ENCODE results near the gene FBXL20. TPM values are rescaled to one million over a fixed set of nuclear protein-coding genes. Genes with fewer than 3 reads are reported as not detected.

FBXL20 gene
- total RNA-seq, 2 experiments from 2014 or later = 11.2 to 11.8 TPM

DNA sequence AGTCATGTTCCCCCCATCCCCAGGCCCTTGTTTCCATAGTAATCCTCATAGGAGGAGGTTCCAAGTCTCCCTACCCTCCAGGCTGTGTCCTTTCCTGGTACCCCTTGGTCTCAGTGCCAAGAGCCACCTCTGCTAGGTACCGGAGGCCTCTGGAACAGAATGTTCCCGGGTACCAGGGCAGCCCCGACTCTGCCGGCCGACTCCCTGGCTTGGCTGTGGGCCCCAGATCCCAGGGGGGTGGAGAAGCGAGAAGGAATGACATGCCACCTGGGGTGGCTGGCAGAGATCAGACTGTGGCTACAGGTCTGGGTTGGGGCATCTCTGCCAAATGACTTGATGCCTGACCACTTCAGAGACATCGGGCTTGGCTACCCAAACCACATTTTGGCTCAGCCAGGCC lies 179.3 kb downstream of the FBXL20 start:
- ChIA-PET POLR2A (no interaction called here), CTCF (interaction anchor here (1.3 to 1.5 kb wide), 3 partner anchors 10 to 52 kb away, joined by 3 to 9 read pairs (median 7); no protein-coding TSS in a partner anchor)
- H3K4me1 Mint-ChIP-seq (ENCODE audit: low read depth) = peaks cover 7% of the 10 kb centered on the region
- peaks cover 3% of the 10 kb centered on the region for H3K36me3 Mint-ChIP-seq (ENCODE audit: low read depth)
- H3K27ac Mint-ChIP-seq = no peak overlapping the region
- no peak overlapping the region for H3K4me3 Mint-ChIP-seq
- no peaks in the 10 kb centered on the region for H3K9me3 Mint-ChIP-seq (ENCODE audit: insufficient read depth)
- peaks cover 44% of the 10 kb centered on the region for H3K27me3 Mint-ChIP-seq (ENCODE audit: low read depth)
- no peak for ATAC-seq
- no peak for DNase-seq

GRCh38 chr17:39221572-39221971 lies 179.9 kb downstream of the FBXL20 start:
- Mint-ChIP-seq H3K36me3 (ENCODE audit: low read depth) (peaks cover 3% of the 10 kb centered on the region), H3K4me3 (no peak overlapping the region), H3K4me1 (ENCODE audit: low read depth) (peaks cover 7% of the 10 kb centered on the region), H3K9me3 (ENCODE audit: insufficient read depth) (no peaks in the 10 kb centered on the region), H3K27me3 (ENCODE audit: low read depth) (peaks cover 46% of the 10 kb centered on the region), H3K27ac (no peak overlapping the region)
- DNase-seq (no peak), ATAC-seq (no peak)
- CTCF ChIA-PET = interaction anchor here (0.7 to 3.0 kb wide), 4 partner anchors 10 to 52 kb away, joined by 3 to 13 read pairs (median 6); no protein-coding TSS in a partner anchor
- POLR2A ChIA-PET = no interaction called here

- H3K9me3 Mint-ChIP-seq (ENCODE audit: insufficient read depth) = no peaks in the 10 kb centered on the region
- POLR2A ChIA-PET = no interaction called here
- ATAC-seq (no peak), DNase-seq (no peak)
- H3K36me3 Mint-ChIP-seq (ENCODE audit: low read depth) = no peaks in the 10 kb centered on the region
- CTCF ChIA-PET = interaction anchor here (1.2 to 3.2 kb wide), 6 partner anchors 10 to 66 kb away, joined by 3 to 18 read pairs (median 8); no protein-coding TSS in a partner anchor
- H3K4me1 Mint-ChIP-seq (ENCODE audit: low read depth) = peaks cover under 1% of the 10 kb centered on the region
- H3K4me3 Mint-ChIP-seq = no peak overlapping the region
- H3K27me3 Mint-ChIP-seq (ENCODE audit: low read depth) = peaks cover 45% of the 10 kb centered on the region
- no peak overlapping the region for H3K27ac Mint-ChIP-seq
These were observed 181.7 kb downstream of the FBXL20 start for GRCh38 chr17:39219647-39220154.

DNA sequence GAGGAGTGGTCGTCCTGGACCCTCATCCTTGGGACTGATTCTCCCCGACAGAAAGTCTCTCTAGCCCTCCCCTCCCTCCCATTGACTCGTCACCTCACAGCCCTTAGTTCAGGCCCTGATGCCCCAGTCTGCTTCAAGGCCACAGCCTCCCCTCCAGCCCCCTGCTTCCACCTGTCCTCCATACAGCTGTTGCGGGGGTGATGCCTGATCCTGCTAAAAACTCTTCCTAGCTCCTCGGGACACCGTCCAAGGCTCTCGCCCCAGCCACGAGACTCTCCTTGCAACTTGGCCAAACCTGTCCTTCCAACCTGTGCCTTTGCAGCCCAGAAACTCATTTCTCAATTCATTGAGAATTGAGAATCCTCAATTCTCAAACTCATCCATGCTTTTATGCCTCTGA lies 182.5 kb downstream of the FBXL20 start:
- POLR2A ChIA-PET = no interaction called here
- H3K36me3 Mint-ChIP-seq (ENCODE audit: low read depth) = no peaks in the 10 kb centered on the region

DNA sequence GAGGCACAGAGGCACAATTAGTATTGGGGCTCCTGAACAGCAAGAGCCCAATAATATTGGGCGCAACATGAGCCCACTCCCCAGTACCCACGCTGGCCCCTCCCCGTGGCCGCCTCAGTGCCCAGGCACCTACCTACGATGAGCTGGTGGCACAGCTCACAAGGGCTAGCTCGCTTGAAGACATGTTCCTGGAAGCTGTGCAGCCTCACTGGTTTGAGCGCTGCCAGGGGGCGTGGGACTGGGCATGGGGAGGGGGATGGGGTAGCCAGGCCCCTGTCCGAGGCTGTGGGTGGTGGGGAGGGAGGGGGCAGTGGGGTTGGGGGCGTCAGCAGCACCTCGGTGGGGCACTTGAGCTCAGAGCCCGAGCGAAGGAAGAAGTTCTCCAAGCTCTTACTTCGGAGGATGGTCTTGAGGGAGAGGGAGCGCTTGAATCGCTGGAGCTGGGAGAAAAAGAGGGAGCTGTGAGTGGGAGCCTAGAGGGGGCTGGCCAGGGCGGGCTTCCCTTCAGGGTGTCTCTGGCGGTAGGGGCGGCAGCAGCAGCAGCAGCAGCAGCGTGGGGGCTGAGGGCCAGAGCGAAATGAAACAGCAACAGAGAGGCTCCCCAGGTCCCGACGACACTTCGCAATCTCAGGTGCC lies 183.6 kb downstream of the FBXL20 start:
- Mint-ChIP-seq H3K27me3 (ENCODE audit: low read depth) (peaks cover 34% of the 10 kb centered on the region), H3K4me1 (ENCODE audit: low read depth) (no peaks in the 10 kb centered on the region), H3K4me3 (no peak overlapping the region), H3K27ac (no peak overlapping the region), H3K36me3 (ENCODE audit: low read depth) (no peaks in the 10 kb centered on the region), H3K9me3 (ENCODE audit: insufficient read depth) (no peaks in the 10 kb centered on the region)
- ATAC-seq = no peak
- DNase-seq = no peak
- ChIA-PET POLR2A (interaction anchor here (1.1 kb wide), 1 partner anchor 20 kb away, joined by 3 read pairs; no protein-coding TSS in a partner anchor), CTCF (interaction anchor here (0.7 to 3.2 kb wide), 6 partner anchors 14 to 27 kb away, joined by 3 to 18 read pairs (median 7); no protein-coding TSS in a partner anchor)

More for the DNA sequence above, 182.5 kb downstream of the FBXL20 start:
- no peak for DNase-seq
- no peak overlapping the region for H3K27ac Mint-ChIP-seq
- H3K27me3 Mint-ChIP-seq (ENCODE audit: low read depth) = peaks cover 39% of the 10 kb centered on the region
- no peak for ATAC-seq
- H3K4me1 Mint-ChIP-seq (ENCODE audit: low read depth) = no peaks in the 10 kb centered on the region
- CTCF ChIA-PET = interaction anchor here (1.2 to 3.2 kb wide), 8 partner anchors 9 to 65 kb away, joined by 3 to 18 read pairs (median 6); no protein-coding TSS in a partner anchor
- H3K9me3 Mint-ChIP-seq (ENCODE audit: insufficient read depth) = no peaks in the 10 kb centered on the region
- H3K4me3 Mint-ChIP-seq = no peak overlapping the region

GRCh38 chr17:39213852-39214251 lies 187.6 kb downstream of the FBXL20 start:
- ChIA-PET POLR2A (no interaction called here), CTCF (interaction anchor here (0.8 to 1.2 kb wide), 2 partner anchors 22 to 49 kb away, joined by 3 read pairs; no protein-coding TSS in a partner anchor)
- no peak for ATAC-seq
- DNase-seq = no peak
- Mint-ChIP-seq H3K4me1 (ENCODE audit: low read depth) (peaks cover 15% of the 10 kb centered on the region), H3K36me3 (ENCODE audit: low read depth) (no peaks in the 10 kb centered on the region), H3K4me3 (no peak overlapping the region), H3K27ac (no peak overlapping the region), H3K9me3 (ENCODE audit: insufficient read depth) (no peaks in the 10 kb centered on the region), H3K27me3 (ENCODE audit: low read depth) (peaks cover 33% of the 10 kb centered on the region)

DNA sequence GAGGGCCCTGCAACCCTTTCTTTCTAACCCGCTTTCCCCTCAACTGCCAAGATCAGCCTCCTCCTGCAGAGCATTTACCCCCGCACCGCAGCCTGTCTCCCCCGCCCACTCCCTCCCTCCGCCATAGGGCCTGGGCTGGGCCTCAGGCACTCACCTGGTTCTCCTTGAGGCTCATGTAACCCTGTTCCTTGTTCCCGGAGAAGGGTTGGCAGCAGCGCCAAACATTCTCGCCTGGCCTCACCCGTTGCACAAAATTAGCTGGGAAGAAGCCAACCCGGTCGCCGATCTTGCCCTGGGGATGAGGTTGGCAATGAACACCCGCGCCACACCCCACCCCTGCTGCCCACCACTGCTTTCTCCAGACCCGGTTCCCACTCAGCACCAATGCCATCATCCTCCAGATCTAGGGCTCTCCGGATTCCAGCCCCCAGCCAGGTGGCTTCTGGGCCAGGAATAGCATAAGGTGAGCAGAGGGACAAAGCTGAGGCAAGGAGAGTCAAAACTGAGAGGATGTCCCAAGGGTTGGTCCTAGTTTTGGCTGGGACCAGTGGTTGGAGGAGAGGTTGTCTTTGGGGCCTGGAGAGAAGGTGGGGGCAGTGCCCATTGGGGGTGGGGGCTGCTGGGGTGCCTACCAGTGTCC lies 188.5 kb downstream of the FBXL20 start:
- ChIA-PET CTCF (interaction anchor here (1.0 to 1.3 kb wide), 4 partner anchors 24 to 230 kb away, joined by 3 to 4 read pairs (median 4); no protein-coding TSS in a partner anchor), POLR2A (no interaction called here)
- DNase-seq (no peak), ATAC-seq (no peak)
- Mint-ChIP-seq H3K9me3 (ENCODE audit: insufficient read depth) (no peaks in the 10 kb centered on the region), H3K27ac (no peak overlapping the region), H3K4me3 (no peak overlapping the region), H3K4me1 (ENCODE audit: low read depth) (peaks cover 24% of the 10 kb centered on the region), H3K27me3 (ENCODE audit: low read depth) (peaks cover 27% of the 10 kb centered on the region), H3K36me3 (ENCODE audit: low read depth) (no peaks in the 10 kb centered on the region)

GRCh38 chr17:39212195-39212810 lies 189.1 kb downstream of the FBXL20 start:
- POLR2A ChIA-PET = no interaction called here
- peaks cover 26% of the 10 kb centered on the region for H3K4me1 Mint-ChIP-seq (ENCODE audit: low read depth)
- no peak overlapping the region for H3K4me3 Mint-ChIP-seq
- ATAC-seq (no peak), DNase-seq (no peak)
- no peaks in the 10 kb centered on the region for H3K36me3 Mint-ChIP-seq (ENCODE audit: low read depth)
- no peak overlapping the region for H3K27ac Mint-ChIP-seq
- CTCF ChIA-PET = interaction anchor here (1.0 to 1.3 kb wide), 3 partner anchors 25 to 230 kb away, joined by 3 to 4 read pairs (median 4); no protein-coding TSS in a partner anchor
- H3K9me3 Mint-ChIP-seq (ENCODE audit: insufficient read depth) = no peaks in the 10 kb centered on the region
- peaks cover 23% of the 10 kb centered on the region for H3K27me3 Mint-ChIP-seq (ENCODE audit: low read depth)

GRCh38 chr17:39210093-39210434 lies 191.4 kb downstream of the FBXL20 start:
- Mint-ChIP-seq H3K4me3 (peak overlapping the region; percentile 50), H3K4me1 (ENCODE audit: low read depth) (peaks cover 32% of the 10 kb centered on the region), H3K9me3 (ENCODE audit: insufficient read depth) (no peaks in the 10 kb centered on the region), H3K27me3 (ENCODE audit: low read depth) (peaks cover 8% of the 10 kb centered on the region), H3K27ac (peak overlapping the region; percentile 61), H3K36me3 (ENCODE audit: low read depth) (peaks cover 2% of the 10 kb centered on the region)
- CTCF ChIA-PET = interaction anchor here (1.5 to 8.3 kb wide), 6 partner anchors 9 to 58 kb away, joined by 3 to 187 read pairs (median 50); partner anchors contain the start of gene PLXDC1
- POLR2A ChIA-PET = interaction anchor here (0.6 to 0.7 kb wide), 3 partner anchors 9 to 24 kb away, joined by 3 to 5 read pairs (median 3); partner anchors contain the start of gene RPL19
- DNase-seq (no peak), ATAC-seq (no peak)

DNA sequence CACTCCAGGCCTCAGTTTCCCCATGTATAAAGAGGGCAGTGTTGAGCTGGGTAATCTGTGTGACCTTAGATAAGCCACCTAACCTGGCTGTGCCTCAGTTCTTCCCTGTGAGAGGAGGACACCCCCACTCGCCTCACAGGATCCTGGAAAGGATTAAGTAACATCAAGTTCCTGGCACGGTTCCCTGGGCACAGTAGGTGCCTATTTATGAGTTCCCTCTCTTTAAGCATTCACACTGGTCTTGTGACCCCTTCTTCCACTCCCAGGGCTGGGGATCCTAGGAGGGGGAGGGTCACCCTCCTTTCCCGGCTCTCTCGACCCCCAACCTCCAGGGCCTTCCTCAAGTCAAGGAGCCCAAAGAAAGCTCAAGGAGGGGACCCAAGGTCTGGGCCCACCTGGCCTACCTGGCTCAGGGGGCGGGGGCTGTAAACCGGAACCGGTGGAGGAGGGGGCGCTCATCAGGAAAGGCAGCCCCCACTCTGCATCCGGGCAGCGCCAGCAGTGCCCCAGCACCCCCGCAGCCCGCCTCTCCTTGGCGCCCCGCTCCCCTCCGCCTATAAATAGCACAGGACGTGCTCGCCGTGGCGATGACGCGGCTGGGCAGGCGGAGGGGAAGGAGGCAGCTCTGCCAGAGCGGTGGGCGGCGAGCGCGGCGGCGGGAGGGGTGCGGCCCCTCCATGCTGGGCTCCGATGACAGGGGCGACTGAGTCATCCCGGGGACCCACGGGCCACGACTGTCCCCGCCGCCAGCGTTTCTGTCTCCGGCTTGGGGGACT lies 191.9 kb downstream of the FBXL20 start:
- CTCF ChIA-PET = interaction anchor here (0.7 to 8.3 kb wide), 9 partner anchors 10 to 226 kb away, joined by 3 to 187 read pairs (median 5); partner anchors contain the start of genes PLXDC1 and RPL19
- peak; percentile 61 for ATAC-seq

GRCh38 chr17:39208893-39209292 lies 192.5 kb downstream of the FBXL20 start:
- H3K27me3 Mint-ChIP-seq (ENCODE audit: low read depth) = peaks cover 8% of the 10 kb centered on the region
- no peak overlapping the region for H3K27ac Mint-ChIP-seq
- DNase-seq (no peak), ATAC-seq (no peak)
- POLR2A ChIA-PET = interaction anchor here (0.9 to 1.8 kb wide), 3 partner anchors 9 to 30 kb away, joined by 3 to 9 read pairs (median 4); partner anchors contain the start of gene RPL19
- H3K9me3 Mint-ChIP-seq (ENCODE audit: insufficient read depth) = no peaks in the 10 kb centered on the region
- H3K4me1 Mint-ChIP-seq (ENCODE audit: low read depth) = peaks cover 35% of the 10 kb centered on the region
- CTCF ChIA-PET = interaction anchor here (0.7 to 8.3 kb wide), 11 partner anchors 9 to 226 kb away, joined by 3 to 187 read pairs (median 5); partner anchors contain the start of genes PLXDC1 and RPL19
- peaks cover 12% of the 10 kb centered on the region for H3K36me3 Mint-ChIP-seq (ENCODE audit: low read depth)
- no peak overlapping the region for H3K4me3 Mint-ChIP-seq

More for the DNA sequence above, 191.9 kb downstream of the FBXL20 start:
- peak overlapping the region; percentile 50 for H3K4me3 Mint-ChIP-seq
- peak overlapping the region; percentile 61 for H3K27ac Mint-ChIP-seq
- peaks cover 6% of the 10 kb centered on the region for H3K36me3 Mint-ChIP-seq (ENCODE audit: low read depth)
- H3K27me3 Mint-ChIP-seq (ENCODE audit: low read depth) = peaks cover 8% of the 10 kb centered on the region
- peaks cover 32% of the 10 kb centered on the region for H3K4me1 Mint-ChIP-seq (ENCODE audit: low read depth)
- POLR2A ChIA-PET = interaction anchor here (0.7 to 1.8 kb wide), 5 partner anchors 8 to 29 kb away, joined by 3 to 9 read pairs (median 4); partner anchors contain the start of gene RPL19
- DNase-seq = peak; percentile 80
- no peaks in the 10 kb centered on the region for H3K9me3 Mint-ChIP-seq (ENCODE audit: insufficient read depth)
